ELR (cell line): ENCODE measurements around the gene MMP8.
"Not testable (repeated sequence)": the region's sequence is repeated elsewhere in the genome, so short reads cannot be mapped to it uniquely, and the experiment has no call there.

Source experiments
- DNase-seq: peaks from one replicate; pipeline ENCODE4 v3.0.0-alpha.2; 2015; ENCODE audit warnings: low read depth

The MMP8 gene, protein sequence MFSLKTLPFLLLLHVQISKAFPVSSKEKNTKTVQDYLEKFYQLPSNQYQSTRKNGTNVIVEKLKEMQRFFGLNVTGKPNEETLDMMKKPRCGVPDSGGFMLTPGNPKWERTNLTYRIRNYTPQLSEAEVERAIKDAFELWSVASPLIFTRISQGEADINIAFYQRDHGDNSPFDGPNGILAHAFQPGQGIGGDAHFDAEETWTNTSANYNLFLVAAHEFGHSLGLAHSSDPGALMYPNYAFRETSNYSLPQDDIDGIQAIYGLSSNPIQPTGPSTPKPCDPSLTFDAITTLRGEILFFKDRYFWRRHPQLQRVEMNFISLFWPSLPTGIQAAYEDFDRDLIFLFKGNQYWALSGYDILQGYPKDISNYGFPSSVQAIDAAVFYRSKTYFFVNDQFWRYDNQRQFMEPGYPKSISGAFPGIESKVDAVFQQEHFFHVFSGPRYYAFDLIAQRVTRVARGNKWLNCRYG

DNA sequence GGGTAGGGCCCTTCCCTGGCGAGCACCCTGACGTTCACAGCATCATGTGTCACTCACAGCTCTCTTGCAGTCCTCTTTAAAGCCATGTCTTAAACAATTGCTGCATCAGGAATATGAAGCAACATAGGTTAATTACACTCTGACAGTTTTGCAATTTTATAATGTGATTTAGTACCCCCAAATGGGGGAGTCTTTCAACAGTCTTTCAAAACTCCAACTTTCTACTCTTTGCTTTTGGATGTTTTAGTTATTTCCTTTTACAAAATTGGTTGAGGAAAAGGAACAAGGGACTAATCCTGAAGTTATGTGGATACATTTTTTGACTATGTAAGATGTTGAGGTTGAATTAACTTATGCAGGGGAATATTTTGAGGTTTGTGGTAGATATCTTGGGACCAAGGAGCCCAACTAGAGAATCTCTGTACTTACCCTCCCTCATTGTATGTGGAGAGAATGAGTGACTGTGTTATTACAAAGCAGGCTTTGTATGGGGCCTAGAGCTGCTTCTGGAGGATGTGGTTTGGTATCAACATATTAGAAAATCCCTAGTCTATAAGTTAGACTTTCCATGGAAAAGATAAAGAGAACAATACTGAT is at the start of gene MMP8:
MMP8 (minus strand) TSS at position 51 of the 597 bp plus-strand sequence. CDS start 99 bp downstream, outside the sequence.
- peak; percentile 44 for DNase-seq

DNA sequence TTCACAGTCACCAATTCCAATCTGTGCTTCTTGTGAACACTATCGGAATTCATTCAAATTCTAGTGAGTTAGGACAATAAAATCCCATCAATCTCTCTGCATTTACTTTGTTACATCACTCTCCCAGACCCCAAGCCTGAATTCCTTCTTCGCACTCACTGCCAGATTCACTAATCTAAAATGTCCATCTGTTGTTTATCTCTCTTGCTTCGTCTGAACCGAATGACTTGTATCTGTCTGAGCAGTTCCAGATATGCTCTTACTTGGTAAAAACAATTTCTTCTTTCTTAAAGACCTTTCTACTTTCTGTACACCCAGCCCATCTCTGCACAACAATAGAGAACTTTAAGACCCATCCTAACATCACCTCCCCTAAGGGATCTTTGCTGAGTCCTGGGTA is 48.6 kb upstream of the MMP8 start:
- DNase-seq = no peak

- DNase-seq = no peak
Observed at GRCh38 chr11:102771351-102771750, 46.6 kb upstream of the MMP8 start.

DNA sequence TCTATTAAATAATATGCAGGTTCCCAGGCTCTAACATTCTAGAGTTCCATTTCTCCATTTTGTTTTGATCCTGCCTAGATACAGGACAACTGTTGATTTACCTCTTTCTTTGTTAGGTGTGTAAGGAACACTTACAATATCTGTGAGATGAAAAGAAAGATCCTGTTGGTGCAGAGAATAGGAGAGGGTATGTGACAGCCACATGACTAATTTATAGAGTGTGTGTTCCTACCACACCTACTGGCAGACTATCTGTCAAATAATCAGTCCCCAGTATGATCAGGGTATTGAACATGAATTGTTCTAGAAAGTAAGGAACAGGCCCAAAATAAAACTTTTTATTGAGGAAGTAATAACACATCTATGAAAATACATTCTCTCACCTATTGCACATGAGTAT is 45.4 kb upstream of the MMP8 start:
- DNase-seq = no peak

- no peak for DNase-seq
Observed at GRCh38 chr11:102767800-102768199, 43.0 kb upstream of the MMP8 start.

- peak; percentile 85 for DNase-seq
Observed at GRCh38 chr11:102763440-102763839, 38.7 kb upstream of the MMP8 start.

DNA sequence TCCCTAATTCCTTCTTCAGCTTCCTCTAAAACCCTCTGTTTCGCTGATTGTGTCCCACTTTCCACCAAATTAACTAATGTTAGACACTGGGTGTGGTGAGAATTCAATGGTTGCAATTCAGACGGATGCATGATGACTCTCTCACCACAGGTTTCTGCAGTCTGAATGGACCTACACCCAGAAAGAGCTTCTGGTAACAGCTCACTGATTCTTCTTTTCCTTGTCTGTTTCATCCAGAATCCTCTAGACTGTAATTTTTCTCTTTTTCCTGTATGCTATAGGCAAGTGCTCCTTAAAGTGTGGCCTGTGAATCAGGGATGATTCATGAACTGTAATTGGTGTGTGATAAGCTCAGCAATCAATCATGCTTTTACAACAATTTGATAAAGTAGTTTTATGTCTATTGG is 37.6 kb upstream of the MMP8 start:
- DNase-seq = peak; percentile 84

DNA sequence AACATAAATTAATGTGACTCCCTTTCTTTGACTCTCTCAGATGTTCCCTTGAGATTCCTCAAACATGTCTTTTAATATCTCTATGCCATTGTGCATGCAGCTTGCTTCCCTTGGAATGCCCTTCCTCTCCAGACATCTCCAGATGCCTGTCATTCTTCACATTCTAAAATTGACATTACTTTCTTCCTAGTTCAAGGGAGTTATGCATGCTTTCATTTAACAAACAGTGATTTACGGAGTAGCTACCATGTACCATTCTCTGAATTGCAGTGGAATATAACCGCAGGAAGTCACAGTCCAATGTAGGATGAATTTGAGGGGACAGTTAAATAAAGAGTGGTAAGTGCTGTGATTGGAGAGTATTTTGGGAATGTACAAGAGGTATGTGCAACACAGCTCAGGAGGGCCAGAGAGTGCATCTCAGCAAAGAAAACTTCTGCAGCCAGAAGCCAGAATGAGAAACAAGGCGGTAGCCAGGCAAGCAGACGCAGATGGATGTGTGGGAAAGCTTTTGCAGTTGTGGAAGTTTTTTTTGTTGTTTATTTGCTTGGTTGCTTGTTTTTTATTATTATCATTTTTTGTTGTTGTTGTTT is 37.0 kb upstream of the MMP8 start:
- DNase-seq = peak; percentile 41

- DNase-seq = peak; percentile 98
Observed at GRCh38 chr11:102760344-102761035, 35.7 kb upstream of the MMP8 start.

GRCh38 chr11:102757823-102758549 is 33.2 kb upstream of the MMP8 start:
- DNase-seq = peak; percentile 79

GRCh38 chr11:102753267-102753666 is 28.5 kb upstream of the MMP8 start:
- no peak for DNase-seq

DNA sequence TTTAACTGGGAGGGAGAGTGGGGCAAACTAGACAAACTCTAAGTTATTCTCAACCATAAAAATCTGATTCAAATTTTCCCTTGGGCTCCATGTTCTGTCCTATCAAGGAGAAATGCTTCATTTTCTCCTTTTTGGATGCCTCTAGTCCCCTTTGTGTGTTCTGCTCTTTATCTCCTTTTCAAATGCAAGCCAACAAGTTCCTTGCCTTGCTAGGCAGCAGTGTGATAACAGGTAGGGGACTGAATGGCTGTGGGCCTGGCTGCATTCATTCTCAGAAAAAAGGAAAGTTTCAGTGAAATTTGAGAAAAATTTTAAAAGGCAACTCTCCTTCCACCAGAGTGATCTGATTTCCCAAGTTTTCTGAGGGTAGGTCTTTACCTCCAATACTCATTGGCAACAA is 26.9 kb upstream of the MMP8 start:
- DNase-seq = no peak

- no peak for DNase-seq
Observed at GRCh38 chr11:102749101-102749722, 24.5 kb upstream of the MMP8 start.

DNA sequence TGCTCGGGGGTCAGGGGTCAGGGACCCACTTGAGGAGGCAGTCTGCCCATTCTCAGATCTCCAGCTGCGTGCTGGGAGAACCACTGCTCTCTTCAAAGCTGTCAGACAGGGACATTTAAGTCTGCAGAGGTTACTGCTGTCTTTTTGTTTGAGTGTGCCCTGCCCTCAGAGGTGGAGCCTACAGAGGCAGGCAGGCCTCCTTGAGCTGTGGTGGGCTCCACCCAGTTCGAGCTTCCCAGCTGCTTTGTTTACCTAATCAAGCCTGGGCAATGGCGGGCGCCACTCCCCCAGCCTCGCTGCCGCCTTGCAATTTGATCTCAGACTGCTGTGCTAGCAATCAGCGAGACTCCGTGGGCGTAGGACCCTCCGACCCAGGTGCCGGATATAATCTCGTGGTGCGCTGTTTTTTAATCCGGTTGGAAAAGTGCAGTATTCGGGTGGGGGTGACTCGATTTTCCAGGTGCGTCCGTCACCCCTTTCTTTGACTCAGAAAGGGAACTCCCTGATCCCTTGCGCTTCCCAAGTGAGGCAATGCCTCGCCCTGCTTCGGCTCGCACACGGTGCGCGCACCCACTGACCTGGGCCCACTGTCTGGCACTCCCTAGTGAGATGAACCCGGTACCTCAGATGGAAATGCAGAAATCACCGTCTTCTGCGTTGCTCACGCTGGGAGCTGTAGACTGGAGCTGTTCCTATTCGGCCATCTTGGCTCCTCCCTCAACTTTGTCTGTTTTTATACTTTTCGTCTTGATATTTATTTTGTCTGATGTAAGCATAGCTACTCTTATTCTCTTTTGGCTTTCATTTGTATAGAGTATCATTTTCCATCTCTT is 22.2 kb upstream of the MMP8 start:
- DNase-seq = not testable (repeated sequence)

- DNase-seq = peak; percentile 37
Observed at GRCh38 chr11:102734650-102735049, 9.9 kb upstream of the MMP8 start.

DNA sequence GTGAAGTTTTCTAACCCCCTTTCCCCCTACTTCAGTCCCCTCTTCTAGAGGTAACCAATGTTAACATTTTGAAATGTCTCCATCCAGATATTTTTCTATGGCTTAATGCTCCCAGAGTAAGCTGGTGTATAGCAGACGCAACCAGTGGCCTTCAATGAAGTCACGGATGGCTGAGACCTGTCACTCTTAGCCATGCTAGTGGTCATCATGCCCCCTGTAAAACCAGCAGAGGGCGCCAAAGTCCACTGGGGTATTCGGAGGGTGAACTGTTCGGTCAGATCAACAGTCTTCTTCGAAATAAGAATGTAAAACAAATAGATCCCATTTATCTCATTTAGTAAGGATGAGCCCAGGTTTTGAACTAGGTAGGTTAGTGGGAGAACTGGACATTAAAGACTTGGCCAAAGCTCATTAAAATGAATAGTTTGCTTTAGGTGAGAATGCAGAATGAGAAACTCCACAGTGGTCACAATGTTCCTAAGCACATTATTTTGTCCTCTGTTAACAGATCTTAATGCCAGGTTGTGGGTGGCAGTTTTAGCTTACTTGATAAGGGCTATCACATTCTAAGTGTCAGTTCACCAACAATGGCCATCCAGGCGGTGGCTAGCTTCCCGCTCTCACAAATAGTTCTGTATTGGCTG is 8.6 kb upstream of the MMP8 start:
- peak; percentile 73 for DNase-seq

GRCh38 chr11:102730944-102731343 is 6.2 kb upstream of the MMP8 start:
- DNase-seq = not testable (repeated sequence)

DNA sequence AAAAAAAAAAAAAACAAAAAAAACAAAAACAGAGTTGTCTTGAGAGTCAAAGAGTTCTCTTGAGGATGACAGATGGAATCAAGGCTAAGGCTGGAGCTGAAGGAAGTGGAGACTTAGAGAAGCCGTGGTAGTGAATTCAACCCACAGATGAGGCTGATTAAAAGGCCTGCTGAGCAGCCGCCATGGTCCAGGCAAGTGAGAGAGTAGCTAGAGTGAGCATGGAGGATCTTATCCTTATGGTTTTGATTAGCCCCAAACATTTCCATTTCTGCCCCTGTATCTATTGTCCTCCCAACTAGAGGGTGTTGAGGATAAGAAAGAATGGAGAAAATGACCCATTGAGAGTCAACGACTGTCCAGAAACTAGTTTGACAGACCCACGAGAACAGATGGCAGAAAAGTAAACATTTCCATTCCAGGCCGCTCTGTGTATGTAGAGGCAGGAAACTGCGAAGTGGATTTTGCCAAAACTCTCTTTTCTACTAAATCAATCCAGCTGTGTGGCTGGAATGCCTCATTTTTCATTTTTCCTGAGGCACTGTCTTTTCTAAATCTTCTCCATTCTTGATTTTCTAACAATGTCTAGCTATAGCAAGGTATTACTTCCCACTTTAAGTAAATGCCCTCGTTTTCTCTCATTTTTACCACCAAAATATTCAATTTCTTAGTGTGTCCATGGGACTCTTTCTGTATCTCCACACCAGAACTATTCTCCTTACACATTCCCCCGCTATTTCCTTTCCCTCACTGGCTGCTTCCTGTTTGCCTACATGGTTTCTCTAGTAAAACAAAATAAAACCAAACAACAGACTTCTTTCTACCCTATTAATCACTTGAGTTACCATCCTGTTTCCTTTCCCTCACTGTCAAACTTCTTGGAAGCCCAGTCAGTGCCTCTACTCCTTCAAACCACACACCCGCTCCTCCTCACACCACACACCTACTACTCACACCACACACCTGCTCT is 5.4 kb upstream of the MMP8 start:
- peak; percentile 57 for DNase-seq

DNA sequence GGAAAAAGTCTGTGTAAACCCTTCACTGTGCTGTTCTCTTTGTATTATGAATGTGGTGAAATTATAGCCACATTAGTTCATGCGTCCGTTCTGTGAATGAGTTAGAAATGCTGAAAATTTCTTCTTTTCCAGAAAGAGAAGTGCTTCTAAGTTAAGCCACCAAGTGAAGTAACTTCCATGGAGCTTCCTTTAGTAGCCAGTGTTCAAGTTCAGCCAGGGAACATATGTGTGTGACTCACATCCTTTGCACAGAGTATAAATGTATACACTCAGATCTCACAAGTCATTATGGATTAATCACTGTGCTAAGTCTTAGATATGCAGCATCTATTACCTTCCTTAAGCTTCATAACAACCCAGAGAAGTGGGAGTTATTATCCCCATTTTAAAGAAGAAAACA is 3.1 kb upstream of the MMP8 start:
- DNase-seq = peak; percentile 93
